SJCRH30 (cell line): Measurements from ENCODE around the gene BCAN. TPM values are rescaled to one million over a fixed set of nuclear protein-coding genes. Genes with fewer than 3 reads are reported as not detected.
"Not testable (repeated sequence)": the region's sequence is repeated elsewhere in the genome, so short reads cannot be mapped to it uniquely, and the experiment has no call there.

Experiments used
- DNase-seq, 2 experiments: peaks; one replicate each; pipeline ENCODE4 v3.0.0-alpha.2; 2015 to 2020
- H3K27ac ChIP-seq: fragments of 250-450 bp; sonication (Bioruptor Pico); 2 replicates; pipeline ENCODE4 v1.5.1; 2020; ENCODE audit warnings: mild to moderate bottlenecking, moderate library complexity
- H3K27me3 ChIP-seq: fragments of 250-450 bp; sonication (Bioruptor Pico); 2 replicates; pipeline ENCODE4 v1.5.1; 2020; ENCODE audit warnings: mild to moderate bottlenecking, moderate library complexity
- H3K36me3 ChIP-seq: fragments of 250-450 bp; sonication (Bioruptor Pico); 2 replicates; pipeline ENCODE4 v1.5.1; 2020; ENCODE audit warnings: mild to moderate bottlenecking, moderate library complexity
- H3K4me1 ChIP-seq: fragments of 250-450 bp; sonication (Bioruptor Pico); 2 replicates; pipeline ENCODE4 v1.5.1; 2020; ENCODE audit warnings: mild to moderate bottlenecking, moderate library complexity
- H3K4me3 ChIP-seq: fragments of 250-450 bp; sonication (Bioruptor Pico); 2 replicates; pipeline ENCODE4 v1.5.1; 2020; ENCODE audit warnings: mild to moderate bottlenecking, moderate library complexity
- H3K9me3 ChIP-seq: fragments of 250-450 bp; sonication (Bioruptor Pico); replicated peaks from 2 replicates; pipeline ENCODE4 v1.5.1; 2020; ENCODE audit warnings: mild to moderate bottlenecking, moderate library complexity
- total RNA-seq: library from RNA; depleted of rRNA; stranded (reverse); fragments of >200 nt; shearing (Covaris generic); gene quantifications from 2 replicates; pipeline ENCODE4 v1.2.3, GENCODE V29; 2014

BCAN gene
- total RNA-seq, 1 experiment from 2014 or later: not detected

DNA sequence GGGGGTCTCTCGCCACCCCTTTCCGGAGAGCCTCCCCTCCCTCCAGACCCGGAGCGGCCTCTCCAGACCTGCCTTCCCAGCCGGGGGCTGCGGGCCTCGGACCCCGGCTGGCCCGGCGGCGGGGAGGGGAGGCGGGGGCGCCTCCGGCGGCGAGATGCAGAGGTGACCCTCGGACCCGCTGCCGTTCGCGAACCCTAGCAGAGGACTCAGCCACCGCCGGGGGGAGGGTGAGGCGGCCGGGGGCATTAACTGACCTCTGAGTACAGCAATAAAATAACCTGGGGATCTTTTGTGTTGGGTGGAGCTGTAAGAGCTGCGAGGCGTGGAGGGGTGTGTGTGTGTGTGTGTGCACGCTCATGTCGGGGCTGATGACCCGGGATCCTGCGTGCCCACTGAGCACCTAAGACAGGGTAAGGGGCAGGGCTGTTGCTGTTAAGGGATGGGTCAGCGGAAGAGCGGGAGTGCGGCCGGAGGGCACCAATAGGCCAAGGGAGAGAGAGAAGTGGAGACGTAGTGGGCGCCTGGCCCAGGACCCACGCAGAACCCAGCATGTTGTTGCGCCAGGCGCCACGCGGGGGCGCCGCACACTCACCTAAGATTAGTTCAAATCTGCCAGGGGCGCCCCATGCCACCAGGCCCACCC, 16.4 kb upstream of the BCAN start:
- H3K27me3 ChIP-seq: no peaks in the 10 kb centered on the region
- peak; percentile 44 to 70 for DNase-seq

GRCh38 chr1:156626079-156626438, 15.9 kb upstream of the BCAN start:
- H3K27me3 ChIP-seq: no peaks in the 10 kb centered on the region
- H3K27ac ChIP-seq: no peak overlapping the region
- H3K4me1 ChIP-seq: peaks cover 10% of the 10 kb centered on the region; the same call in 1 of the 2 replicates
- H3K4me3 ChIP-seq: no peak overlapping the region
- DNase-seq: no peak
- H3K9me3 ChIP-seq: no peaks in the 10 kb centered on the region
- no peaks in the 10 kb centered on the region for H3K36me3 ChIP-seq

More for the DNA sequence above, 16.4 kb upstream of the BCAN start:
- Histone ChIP-seq H3K27ac (no peak overlapping the region), H3K9me3 (no peaks in the 10 kb centered on the region), H3K4me1 (peaks cover 10% of the 10 kb centered on the region; the same call in 1 of the 2 replicates), H3K36me3 (no peaks in the 10 kb centered on the region), H3K4me3 (no peak overlapping the region)

GRCh38 chr1:156627313-156627880, 14.5 kb upstream of the BCAN start:
- no peaks in the 10 kb centered on the region for H3K9me3 ChIP-seq
- peak; percentile 64 to 86 for DNase-seq

DNA sequence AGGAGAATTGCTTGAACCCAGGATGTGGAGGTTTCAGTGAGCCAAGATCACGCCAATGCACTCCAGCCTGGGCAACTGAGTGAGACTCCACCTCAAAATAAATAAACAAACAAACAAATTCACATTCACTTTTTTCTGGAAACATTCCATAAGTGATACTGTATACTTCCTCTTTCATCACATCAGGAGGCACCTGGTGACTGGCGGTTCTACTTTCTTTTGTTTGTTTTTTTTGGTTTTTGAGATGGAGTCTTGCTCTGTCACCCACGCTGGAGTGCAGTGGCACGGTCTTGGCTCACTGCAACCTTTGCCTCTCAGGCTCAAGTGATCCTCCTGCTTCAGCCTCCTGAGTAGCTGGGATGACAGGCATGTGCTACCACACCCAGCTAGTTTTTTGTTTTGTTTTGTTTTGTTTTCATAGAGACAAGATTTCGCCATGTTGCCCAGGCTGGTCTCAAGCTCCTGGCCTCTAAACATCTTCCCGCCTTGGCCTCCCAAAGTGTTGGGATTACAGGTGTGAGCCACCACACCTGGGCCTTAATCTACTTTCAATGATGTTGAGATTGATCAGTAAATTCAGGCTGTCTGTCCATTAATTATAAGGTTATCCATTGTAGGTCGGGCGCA, 12.0 kb upstream of the BCAN start:
- no peak overlapping the region for H3K27ac ChIP-seq
- no peaks in the 10 kb centered on the region for H3K9me3 ChIP-seq
- H3K4me3 ChIP-seq: no peak overlapping the region
- no peaks in the 10 kb centered on the region for H3K36me3 ChIP-seq
- no peak for DNase-seq
- H3K4me1 ChIP-seq: peaks cover 3% of the 10 kb centered on the region; the same call in 1 of the 2 replicates
- H3K27me3 ChIP-seq: no peaks in the 10 kb centered on the region

More at GRCh38 chr1:156627313-156627880, 14.5 kb upstream of the BCAN start:
- Histone ChIP-seq H3K27me3 (no peaks in the 10 kb centered on the region), H3K36me3 (no peaks in the 10 kb centered on the region), H3K4me1 (peaks cover 7% of the 10 kb centered on the region; the same call in 1 of the 2 replicates), H3K4me3 (no peak overlapping the region), H3K27ac (no peak overlapping the region)

DNA sequence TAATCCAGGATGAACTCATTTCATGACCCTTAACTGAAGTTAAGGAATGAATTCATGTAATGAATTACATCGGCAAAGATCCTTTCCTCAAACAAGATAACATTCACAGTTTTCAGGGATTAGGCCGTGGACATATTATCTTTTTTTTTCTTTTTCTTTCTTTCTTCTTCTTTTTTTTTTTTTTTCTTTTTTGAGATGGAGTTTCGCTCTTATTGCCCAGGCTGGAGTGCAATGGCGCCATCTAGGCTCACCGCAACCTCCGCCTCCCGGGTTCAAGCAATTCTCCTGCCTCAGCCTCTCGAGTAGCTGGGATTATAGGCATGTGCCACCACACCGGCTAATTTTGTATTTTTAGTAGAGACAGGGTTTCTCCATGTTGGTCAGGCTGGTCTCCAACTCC, 10.8 kb upstream of the BCAN start:
- not testable (repeated sequence) for H3K27ac ChIP-seq, DNase-seq, H3K4me3 ChIP-seq, H3K27me3 ChIP-seq, H3K4me1 ChIP-seq, H3K9me3 ChIP-seq, H3K36me3 ChIP-seq

DNA sequence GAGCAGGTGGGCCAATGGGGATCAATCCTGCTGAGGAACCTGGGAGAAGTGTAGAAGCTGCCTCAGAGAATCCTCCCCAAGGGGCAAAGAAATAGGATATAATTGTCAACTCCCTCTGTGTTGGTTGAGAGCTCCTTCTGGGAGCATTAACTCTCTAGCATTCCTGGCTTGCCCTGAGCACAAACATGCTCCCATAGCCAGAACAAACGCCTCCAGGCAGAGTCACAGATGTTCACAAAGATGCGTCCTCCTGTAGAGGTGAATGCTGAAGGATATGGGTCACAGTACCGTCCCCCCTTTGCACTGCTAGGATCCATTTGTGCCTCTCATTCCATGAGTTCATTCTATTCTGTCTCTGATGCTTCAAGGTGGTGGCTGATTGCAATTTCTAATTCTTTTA, 9.6 kb upstream of the BCAN start:
- peaks cover 3% of the 10 kb centered on the region; the same call in 1 of the 2 replicates for H3K4me1 ChIP-seq
- H3K9me3 ChIP-seq: no peaks in the 10 kb centered on the region
- no peaks in the 10 kb centered on the region; the same call in 1 of the 2 replicates for H3K27me3 ChIP-seq
- H3K4me3 ChIP-seq: no peak overlapping the region
- H3K27ac ChIP-seq: no peak overlapping the region
- H3K36me3 ChIP-seq: no peaks in the 10 kb centered on the region
- DNase-seq: no peak

GRCh38 chr1:156638189-156638985, 3.5 kb upstream of the BCAN start:
- H3K27me3 ChIP-seq: peaks cover 7% of the 10 kb centered on the region
- no peaks in the 10 kb centered on the region for H3K9me3 ChIP-seq
- no peaks in the 10 kb centered on the region for H3K36me3 ChIP-seq
- no peak overlapping the region for H3K4me3 ChIP-seq
- peaks cover 35% of the 10 kb centered on the region for H3K4me1 ChIP-seq
- no peak for DNase-seq
- no peak overlapping the region for H3K27ac ChIP-seq

DNA sequence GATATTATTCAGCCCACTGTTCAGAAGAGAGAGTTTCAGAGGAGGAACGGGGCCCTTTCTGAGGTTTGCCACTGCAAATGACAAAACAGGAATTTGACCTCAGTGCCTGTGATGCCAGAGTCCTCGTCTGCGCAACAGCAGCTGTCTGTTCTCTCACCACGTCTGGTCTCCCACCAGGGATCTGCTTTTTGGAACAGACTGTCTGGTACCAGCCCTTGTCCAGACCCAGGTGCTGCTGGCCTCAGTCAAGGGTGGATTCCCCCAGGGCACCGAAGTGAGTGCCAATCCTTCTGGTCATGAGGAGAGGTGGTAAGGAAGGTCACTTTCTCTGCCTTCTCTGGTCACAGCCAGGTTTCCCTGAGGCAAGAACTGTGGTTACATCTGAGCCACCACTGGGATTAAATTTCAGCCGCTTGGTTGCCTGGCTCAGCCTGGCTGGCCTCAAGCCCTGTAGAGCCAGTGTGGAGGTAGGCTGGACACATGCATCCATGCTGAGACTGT, 2.3 kb upstream of the BCAN start:
- Histone ChIP-seq H3K27me3 (peaks cover 7% of the 10 kb centered on the region), H3K4me1 (peaks cover 35% of the 10 kb centered on the region), H3K27ac (no peak overlapping the region), H3K9me3 (no peaks in the 10 kb centered on the region), H3K36me3 (no peaks in the 10 kb centered on the region), H3K4me3 (no peak overlapping the region)
- peak; percentile 78 to 87 for DNase-seq

- Histone ChIP-seq H3K9me3 (no peaks in the 10 kb centered on the region), H3K27me3 (peaks cover 7% of the 10 kb centered on the region), H3K4me3 (peak overlapping the region; percentile 13; the same call in 1 of the 2 replicates), H3K36me3 (no peaks in the 10 kb centered on the region), H3K4me1 (peaks cover 35% of the 10 kb centered on the region), H3K27ac (no peak overlapping the region)
- DNase-seq: no peak
Observed at GRCh38 chr1:156640842-156641706, 843 bp upstream of the BCAN start.

DNA sequence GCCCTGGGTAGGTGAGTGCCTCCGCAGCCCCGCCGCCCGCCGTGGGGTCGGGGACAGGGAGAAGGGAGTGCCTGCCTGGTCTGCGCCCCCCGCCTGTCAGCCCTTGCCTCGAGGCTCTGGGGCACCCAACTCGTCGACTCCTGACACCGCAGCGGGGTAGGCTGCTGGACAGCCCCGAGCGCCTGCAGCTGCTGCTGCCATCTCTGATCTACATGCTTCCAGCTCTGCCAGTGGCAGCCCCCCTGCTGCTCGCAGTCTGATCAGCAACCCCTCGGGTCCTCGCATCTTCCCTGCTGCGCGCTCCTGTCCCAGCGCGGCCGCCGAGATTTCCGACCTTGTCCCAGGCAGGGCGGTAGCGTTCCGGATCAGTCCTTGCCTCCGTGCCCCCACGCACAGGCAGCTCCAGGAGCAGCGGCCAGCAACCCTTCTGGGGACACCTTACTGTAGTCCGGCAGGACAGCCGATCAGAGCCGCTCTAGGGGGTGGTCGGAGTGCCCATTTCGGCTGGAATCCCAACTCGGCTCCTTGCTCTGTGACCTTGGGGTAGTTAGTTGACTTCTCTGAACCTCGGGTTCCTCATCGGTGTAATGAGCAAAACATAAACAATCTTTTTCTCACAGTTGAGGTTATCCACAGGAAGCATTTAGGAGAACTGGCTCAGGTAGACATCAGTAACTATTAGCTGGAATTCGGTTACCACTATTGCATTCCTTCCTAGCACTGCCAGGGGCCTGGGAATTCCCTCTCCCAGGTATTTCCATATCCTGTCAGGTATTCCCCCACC, 540 bp downstream of the BCAN start:
- Histone ChIP-seq H3K27me3 (peaks cover 7% of the 10 kb centered on the region), H3K4me3 (peak overlapping the region; percentile 40), H3K36me3 (no peaks in the 10 kb centered on the region), H3K4me1 (peaks cover 35% of the 10 kb centered on the region), H3K9me3 (no peaks in the 10 kb centered on the region), H3K27ac (no peak overlapping the region)
- DNase-seq: peak; percentile 64 to 65

DNA sequence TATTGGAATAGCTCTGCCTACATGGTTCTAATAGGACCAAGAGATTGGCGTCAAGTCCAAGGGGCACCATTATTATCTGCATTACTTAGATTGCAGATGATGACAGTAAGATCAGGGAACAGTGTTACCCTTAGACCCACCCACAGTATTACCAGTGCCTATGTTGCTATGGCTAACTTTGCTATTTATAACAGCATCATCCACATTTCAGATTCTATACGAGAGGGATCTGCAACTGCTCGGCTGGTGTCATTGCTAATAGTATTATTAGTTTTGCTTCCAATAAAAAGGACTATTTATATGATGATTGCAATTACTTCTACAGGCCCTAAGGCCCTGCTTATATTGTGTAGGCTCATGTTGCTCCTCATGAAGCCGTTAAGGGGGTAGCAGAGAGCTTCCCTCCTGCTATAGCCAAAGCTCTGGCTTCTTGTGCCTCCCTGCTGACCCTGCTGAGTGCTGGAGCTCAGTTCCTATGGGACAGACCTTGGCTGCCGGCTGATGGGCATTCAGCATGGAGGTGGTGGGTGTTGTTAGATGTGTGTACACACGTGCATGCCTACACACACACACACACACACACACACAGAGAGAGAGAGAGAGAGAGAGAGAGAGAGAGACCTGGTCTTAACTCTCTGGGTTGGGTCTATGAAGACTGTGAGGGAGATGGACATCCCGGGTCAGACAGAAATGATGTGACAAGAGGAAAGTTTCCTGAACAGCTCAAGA, 1.3 kb downstream of the BCAN start:
- no peaks in the 10 kb centered on the region for H3K36me3 ChIP-seq
- no peaks in the 10 kb centered on the region for H3K9me3 ChIP-seq
- peaks cover 33% of the 10 kb centered on the region for H3K4me1 ChIP-seq
- H3K4me3 ChIP-seq: no peak overlapping the region
- peaks cover 7% of the 10 kb centered on the region for H3K27me3 ChIP-seq
- H3K27ac ChIP-seq: no peak overlapping the region
- DNase-seq: no peak

DNA sequence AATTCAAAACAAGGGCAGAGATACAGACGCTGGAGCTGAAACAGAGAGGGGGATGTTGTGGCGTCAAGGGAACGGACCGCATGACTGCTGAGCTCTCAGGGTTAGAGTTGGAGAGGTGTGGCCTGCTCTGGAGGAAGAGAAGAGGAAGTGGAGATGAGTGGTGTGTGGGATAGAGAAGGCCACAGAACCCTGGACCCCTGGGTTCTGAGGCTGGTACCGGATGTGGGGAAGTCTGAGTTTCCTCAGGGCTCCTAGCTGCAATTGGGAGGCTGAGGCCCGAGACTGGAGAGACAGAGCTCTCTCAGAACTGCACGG, 1.8 kb downstream of the BCAN start:
- Histone ChIP-seq H3K9me3 (no peaks in the 10 kb centered on the region), H3K4me1 (peaks cover 28% of the 10 kb centered on the region), H3K27ac (no peak overlapping the region), H3K36me3 (no peaks in the 10 kb centered on the region), H3K4me3 (no peak overlapping the region), H3K27me3 (peaks cover 7% of the 10 kb centered on the region)
- DNase-seq: no peak

DNA sequence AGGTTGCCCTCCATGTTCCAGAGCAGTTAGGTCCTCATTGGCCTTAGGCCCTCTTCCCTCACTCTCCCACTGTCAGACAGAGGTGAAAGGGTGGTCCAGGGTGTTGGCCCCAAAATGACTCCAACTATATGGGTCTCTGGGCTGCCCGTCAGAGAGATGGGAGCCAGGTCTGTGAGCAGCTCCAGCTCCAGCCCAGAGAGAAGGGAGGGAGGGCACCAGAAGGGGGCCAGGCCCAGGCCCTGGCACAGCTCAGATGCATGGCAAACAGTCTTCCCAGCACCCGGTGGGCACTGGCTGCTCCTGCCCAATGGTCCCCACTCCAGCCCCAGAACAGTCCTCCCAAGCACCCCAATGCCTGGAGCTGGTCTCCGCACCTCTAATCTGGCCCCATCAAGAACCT, 2.2 kb downstream of the BCAN start:
- Histone ChIP-seq H3K27me3 (peaks cover 7% of the 10 kb centered on the region), H3K4me3 (no peak overlapping the region), H3K27ac (no peak overlapping the region)

More for the DNA sequence above, 2.2 kb downstream of the BCAN start:
- H3K36me3 ChIP-seq: no peaks in the 10 kb centered on the region
- H3K9me3 ChIP-seq: no peaks in the 10 kb centered on the region
- peaks cover 24% of the 10 kb centered on the region for H3K4me1 ChIP-seq
- no peak for DNase-seq
